BLaER1 treated with 17β-estradiol and CSF1 and Interleukin-3, amounts not matched to agents 10 nM and 100 nM (cell line): ENCODE data around the gene EFNA1.

Source experiments
- H3K27ac ChIP-seq, 11 experiments: shearing (Covaris generic); formaldehyde crosslinking; 2 replicates each; pipeline ENCODE4 v1.8.1; 2022
- H3K27me3 ChIP-seq, 11 experiments: shearing (Covaris generic); formaldehyde crosslinking; 2 replicates each; pipeline ENCODE4 v1.8.1; 2022
- H3K36me3 ChIP-seq, 11 experiments: shearing (Covaris generic); formaldehyde crosslinking; 2 replicates each; pipeline ENCODE4 v1.8.1; 2022
- H3K4me1 ChIP-seq, 10 experiments: shearing (Covaris generic); formaldehyde crosslinking; 2 replicates each; pipeline ENCODE4 v1.8.1; 2022
- H3K4me2 ChIP-seq, 11 experiments: shearing (Covaris generic); formaldehyde crosslinking; 2 replicates each; pipeline ENCODE4 v1.8.1; 2022
- H3K4me3 ChIP-seq, 10 experiments: shearing (Covaris generic); formaldehyde crosslinking; 2 replicates each; pipeline ENCODE4 v1.8.1; 2022
- H3K9ac ChIP-seq, 11 experiments: shearing (Covaris generic); formaldehyde crosslinking; 2 replicates each; pipeline ENCODE4 v1.8.1; 2022
- H3K9me3 ChIP-seq, 11 experiments: shearing (Covaris generic); formaldehyde crosslinking; replicated peaks in 1 of 11; 2 replicates each; pipeline ENCODE4 v1.8.1; 2022
- H4K20me1 ChIP-seq, 11 experiments: shearing (Covaris generic); formaldehyde crosslinking; 2 replicates each; pipeline ENCODE4 v1.8.1; 2022
- Cebpa-rat ChIP-seq, 11 experiments: shearing (Covaris generic); IDR thresholded peaks; 2 replicates each; pipeline ENCODE4 v1.8.1; 2022

EFNA1 gene

DNA sequence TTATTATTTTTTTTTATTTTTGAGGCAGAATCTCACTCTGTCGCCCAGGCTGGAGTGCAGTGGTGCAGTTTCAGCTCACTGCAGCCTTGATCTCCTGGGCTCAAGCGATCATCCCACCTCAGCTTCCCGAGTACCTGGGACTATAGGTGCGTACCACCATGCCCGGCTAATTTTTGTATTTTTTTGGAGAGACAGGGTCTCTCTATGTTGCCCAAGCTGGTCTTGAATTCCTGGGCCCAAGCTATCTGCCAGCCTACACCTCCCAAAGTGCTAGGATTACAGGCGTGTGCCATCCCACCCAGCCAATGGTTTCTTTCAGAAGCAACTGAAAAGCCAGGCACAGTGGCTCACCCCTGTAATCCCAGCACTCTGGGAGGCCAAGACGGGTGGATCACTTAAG lies 43.1 kb downstream of the EFNA1 start:
- H3K9ac ChIP-seq, result peak overlapping the region in 9 of 11 experiments; percentile 9 to 95 (median 92); a peak in 11 of 22 replicates
- H3K9me3 ChIP-seq, result no peaks in the 10 kb centered on the region
- H3K4me2 ChIP-seq, result 0 out of 22 replicates have a peak overlapping the region, but pooled peaks of 1 of the 11 experiments have one; percentile 98
- peaks cover 43 to 66% (median 61%) of the 10 kb centered on the region in 10 experiments for H3K4me1 ChIP-seq
- peaks cover 26 to 37% (median 31%) of the 10 kb centered on the region in 11 experiments for H3K36me3 ChIP-seq
- TF ChIP-seq Cebpa-rat (IDR thresholded peaks at IDR 0.05), result no peak
- H3K27me3 ChIP-seq, result no peaks in the 10 kb centered on the region
- no peak overlapping the region for H3K27ac ChIP-seq
- H3K4me3 ChIP-seq, result no peak overlapping the region
- peaks cover 0 to 21% (median 0%) of the 10 kb centered on the region in 11 experiments; a peak in 5 of 22 replicates for H4K20me1 ChIP-seq

DNA sequence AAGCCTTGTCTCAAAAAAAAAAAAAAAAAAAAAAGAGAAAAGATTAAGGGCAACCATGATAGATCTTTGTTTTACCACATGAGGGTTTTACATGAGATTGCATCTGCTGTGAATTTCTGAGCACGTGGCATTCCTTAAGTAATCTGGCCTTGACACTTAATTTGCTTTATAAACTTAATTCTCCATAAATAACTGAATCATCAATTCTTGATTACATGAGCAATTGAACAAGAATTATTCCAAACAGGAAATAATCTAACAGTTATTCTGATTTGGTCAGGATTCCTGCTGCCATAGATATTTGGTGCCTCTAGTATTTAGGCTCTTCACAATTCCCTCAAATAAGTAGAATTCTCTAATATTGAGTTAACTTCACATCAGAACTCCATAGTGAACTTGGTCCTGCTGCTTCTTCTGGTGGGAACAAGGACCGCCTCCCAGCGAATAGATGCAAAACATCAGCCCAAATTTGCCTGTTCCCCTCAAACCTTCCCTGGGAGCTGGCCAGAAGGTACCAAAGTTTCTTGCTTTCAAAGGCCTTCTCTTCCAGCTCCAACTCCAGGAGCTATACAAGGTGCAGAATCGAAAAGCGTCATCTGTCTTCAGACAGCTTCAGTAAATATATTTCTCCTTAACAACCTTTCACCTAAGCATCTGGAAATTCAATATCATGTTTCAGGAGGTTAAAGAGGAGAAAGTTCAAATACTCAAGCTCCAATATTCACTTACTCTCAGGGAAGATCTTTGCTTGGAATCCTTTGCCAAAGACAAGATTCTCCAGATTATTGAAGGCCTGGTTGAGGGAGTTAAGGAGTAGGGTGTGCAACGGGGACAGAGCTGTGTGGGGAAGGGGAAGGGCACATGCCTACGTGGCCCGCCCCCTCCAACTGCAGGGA lies 44.4 kb downstream of the EFNA1 start:
- H3K27ac ChIP-seq, result peak overlapping the region; percentile 84 to 95 (median 91); a peak in 20 of 22 replicates
- peaks cover 45 to 67% (median 62%) of the 10 kb centered on the region in 10 experiments for H3K4me1 ChIP-seq
- peak overlapping the region; percentile 90 to 99 (median 97) for H3K4me2 ChIP-seq

DNA sequence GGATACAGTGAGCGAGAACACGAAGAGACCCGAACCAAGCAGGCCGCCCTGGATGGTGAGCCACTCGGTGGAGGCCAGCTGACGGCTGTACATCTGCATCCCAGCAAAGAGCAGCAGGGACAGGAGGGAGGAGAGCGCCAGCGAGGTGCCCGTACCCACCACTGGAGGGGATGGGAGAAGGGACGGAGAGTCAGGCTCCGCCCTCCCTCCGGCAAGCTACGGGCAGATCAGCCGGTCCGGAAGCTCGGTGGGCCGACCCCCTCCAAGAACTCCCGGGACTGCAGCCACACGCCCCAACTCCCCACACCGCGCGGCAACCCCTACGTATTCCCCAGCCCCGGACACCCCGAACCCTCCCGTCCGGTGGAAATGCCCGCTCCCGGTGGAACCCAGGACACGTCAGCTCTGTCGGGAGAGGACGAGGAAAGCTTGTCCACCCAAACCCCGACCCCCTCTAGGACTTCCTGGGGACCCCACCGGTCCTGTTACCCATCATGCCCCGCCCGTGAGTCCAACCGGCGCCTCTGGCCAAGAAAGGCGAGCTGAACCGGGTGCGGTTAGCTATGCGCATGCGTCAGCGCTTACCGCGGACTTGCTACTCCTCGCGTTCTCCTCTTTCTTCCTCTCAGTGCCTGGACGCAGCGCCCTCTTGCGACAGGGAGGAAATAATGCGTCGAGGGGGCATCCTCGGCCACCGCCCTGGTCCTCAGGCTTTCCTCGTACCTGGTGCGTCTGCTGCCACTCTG lies 45.2 kb downstream of the EFNA1 start, which contains the start of gene KRTCAP2:
Gene KRTCAP2 (minus strand): TSS at position 573 of the 746 bp plus-strand sequence. CDS start 80 bp downstream, at position 493.
- peaks cover 37 to 50% (median 43%) of the 10 kb centered on the region in 11 experiments for H3K36me3 ChIP-seq

More for the DNA sequence above, 44.4 kb downstream of the EFNA1 start:
- Histone ChIP-seq H3K4me3 (peak overlapping the region; percentile 73 to 93 (median 84)), H3K36me3 (peaks cover 29 to 42% (median 35%) of the 10 kb centered on the region in 11 experiments), H4K20me1 (peaks cover 0 to 21% (median 0%) of the 10 kb centered on the region in 11 experiments; a peak in 5 of 22 replicates), H3K9me3 (no peaks in the 10 kb centered on the region), H3K9ac (peak overlapping the region; percentile 86 to 97 (median 92)), H3K27me3 (no peaks in the 10 kb centered on the region)
- no peak for TF ChIP-seq Cebpa-rat (IDR thresholded peaks at IDR 0.05)

DNA sequence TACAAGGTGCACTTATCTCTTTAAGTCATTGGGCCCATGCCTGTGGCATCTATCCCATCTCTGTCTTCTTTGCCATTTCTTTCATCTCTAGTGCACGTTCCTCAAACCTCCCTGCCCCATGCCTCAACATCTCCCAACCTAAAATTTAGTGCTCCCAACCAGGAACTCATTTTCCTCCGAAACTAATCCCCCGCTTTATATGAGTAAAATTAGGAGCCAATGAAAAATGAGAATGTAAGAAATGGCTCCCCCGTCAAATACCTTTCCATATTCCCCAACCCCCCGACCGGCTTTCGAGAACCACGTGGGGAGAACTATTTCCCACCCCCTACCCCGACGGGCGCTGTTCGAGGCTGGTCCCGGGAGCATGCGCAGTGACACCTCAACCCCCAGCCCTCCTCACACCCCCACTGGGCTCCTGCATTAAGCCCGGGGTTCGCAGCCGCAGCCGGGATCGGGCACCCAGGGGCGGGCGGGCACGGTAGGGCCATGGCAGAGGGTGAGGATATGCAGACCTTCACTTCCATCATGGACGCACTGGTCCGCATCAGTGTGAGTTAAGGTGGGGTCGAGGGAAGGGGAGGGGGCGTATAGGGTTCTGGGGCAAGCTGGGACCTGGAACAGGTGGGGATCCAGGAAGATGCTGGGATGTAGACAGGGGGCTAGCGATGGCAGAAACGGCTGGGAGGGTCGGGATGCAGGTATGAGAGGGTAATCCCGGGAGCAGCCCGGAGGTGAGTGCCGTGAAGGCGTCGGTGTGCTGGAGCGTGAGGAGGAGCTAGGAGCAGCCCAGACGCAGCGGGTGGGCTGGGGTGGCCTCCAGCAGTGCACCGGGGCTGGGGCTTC lies 46.0 kb downstream of the EFNA1 start, which contains the start of gene TRIM46:
Gene TRIM46 (plus strand): TSS at position 372 of the 846 bp plus-strand sequence. CDS start 118 bp downstream, at position 490.
- peak within 1 kb of the TSS; percentile 73 to 93 (median 84) for H3K4me3 ChIP-seq
- H3K27ac ChIP-seq, result peak within 1 kb of the TSS; percentile 84 to 95 (median 91)
- no peak for TF ChIP-seq Cebpa-rat (IDR thresholded peaks at IDR 0.05)
- H4K20me1 ChIP-seq, result peaks cover 0 to 15% (median 0%) of the 10 kb centered on the region in 11 experiments; a peak in 5 of 22 replicates
- H3K27me3 ChIP-seq, result no peaks in the 10 kb centered on the region
- H3K36me3 ChIP-seq, result peaks cover 41 to 56% (median 47%) of the 10 kb centered on the region in 11 experiments
- H3K9me3 ChIP-seq, result no peaks in the 10 kb centered on the region
- H3K4me2 ChIP-seq, result peak within 1 kb of the TSS; percentile 90 to 99 (median 97)
- H3K4me1 ChIP-seq, result peaks cover 46 to 69% (median 58%) of the 10 kb centered on the region in 10 experiments
- H3K9ac ChIP-seq, result peak within 1 kb of the TSS; percentile 86 to 97 (median 92)

More for the DNA sequence above, 45.2 kb downstream of the EFNA1 start, which contains the start of gene KRTCAP2:
- H3K4me3 ChIP-seq, result peak within 1 kb of the TSS; percentile 73 to 93 (median 84)
- TF ChIP-seq Cebpa-rat (IDR thresholded peaks at IDR 0.05), result no peak
- H3K9me3 ChIP-seq, result no peaks in the 10 kb centered on the region
- H3K4me1 ChIP-seq, result peaks cover 47 to 68% (median 62%) of the 10 kb centered on the region in 10 experiments
- peak within 1 kb of the TSS; percentile 84 to 95 (median 91) for H3K27ac ChIP-seq
- H3K27me3 ChIP-seq, result no peaks in the 10 kb centered on the region
- H4K20me1 ChIP-seq, result peaks cover 0 to 21% (median 0%) of the 10 kb centered on the region in 11 experiments; a peak in 5 of 22 replicates
- peak within 1 kb of the TSS; percentile 90 to 99 (median 97) for H3K4me2 ChIP-seq
- H3K9ac ChIP-seq, result peak within 1 kb of the TSS; percentile 86 to 97 (median 92)

DNA sequence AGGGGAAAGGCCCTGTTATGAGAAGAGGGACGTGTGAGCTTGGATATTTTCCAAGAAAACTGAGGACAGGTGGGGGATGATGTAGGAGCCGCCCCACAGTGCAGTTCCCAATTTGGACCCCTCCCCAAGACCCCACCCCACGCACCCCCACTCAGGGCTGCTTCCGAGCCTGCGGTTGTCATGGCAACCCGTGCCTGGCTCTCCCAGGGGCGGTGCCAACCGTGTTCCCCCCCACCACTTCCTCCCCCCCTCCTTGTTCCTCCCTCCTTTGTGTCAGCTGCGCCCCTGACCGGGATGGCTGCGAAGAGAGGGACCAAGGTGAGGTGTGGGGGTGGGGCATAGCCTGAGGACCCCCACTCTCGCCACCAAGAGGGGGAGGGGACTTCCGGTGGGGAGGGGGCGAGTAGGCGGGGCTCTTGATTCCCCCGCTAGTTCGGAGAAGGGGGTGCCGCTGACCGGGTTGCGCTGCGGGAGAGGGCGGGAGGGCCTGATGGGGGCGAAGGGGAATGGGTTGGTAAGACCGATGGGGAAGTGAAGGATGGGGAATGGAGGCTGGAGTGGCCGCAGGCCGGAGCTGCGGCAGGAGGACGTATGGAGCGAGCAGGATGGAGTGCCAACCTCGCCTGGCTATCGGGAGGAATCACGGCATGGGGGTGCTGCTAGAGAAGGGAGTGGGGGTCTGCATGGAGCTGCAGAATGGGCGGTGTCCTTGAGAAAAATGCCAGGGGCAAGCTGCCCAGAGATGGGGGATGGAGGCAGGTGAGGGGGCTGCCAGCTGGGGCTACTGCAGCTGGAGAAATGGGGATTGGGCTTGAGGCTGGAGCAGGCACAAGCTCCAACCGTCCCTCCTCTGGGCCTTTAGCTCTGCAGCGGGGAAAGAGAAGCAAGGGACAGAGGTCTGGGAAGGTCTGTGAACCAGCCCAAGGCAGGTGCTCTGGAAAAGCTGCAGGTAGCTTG lies 46.9 kb downstream of the EFNA1 start:
- peak overlapping the region; percentile 58 to 97 (median 92); a peak in 21 of 22 replicates for H3K9ac ChIP-seq
- peaks cover 41 to 56% (median 47%) of the 10 kb centered on the region in 11 experiments for H3K36me3 ChIP-seq
- peak overlapping the region; percentile 73 to 93 (median 84) for H3K4me3 ChIP-seq

DNA sequence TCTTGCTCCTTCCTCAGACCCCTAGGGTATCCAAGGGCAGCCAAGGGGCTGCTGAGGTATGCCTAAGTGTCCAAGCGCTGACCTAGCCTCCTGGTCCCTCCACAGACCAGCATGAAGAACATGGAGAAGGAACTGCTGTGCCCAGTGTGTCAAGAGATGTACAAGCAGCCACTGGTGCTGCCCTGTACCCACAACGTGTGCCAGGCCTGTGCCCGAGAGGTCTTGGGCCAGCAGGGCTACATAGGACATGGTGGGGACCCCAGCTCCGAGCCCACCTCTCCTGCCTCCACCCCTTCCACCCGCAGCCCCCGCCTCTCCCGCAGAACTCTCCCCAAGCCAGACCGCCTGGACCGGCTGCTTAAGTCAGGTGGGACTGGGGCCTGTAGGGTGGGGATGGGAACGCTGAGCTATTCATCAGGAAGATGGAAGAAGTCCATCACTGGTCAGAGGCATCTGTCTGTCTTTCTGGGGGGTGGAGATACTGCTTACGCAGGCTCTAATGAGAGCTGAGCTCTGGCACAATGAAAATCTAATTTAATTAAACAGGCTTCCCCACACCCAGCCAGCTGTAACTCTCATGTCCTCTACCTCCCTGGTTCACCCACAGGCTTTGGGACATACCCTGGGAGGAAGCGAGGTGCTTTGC lies 47.7 kb downstream of the EFNA1 start:
- H3K4me1 ChIP-seq, result peaks cover 46 to 77% (median 65%) of the 10 kb centered on the region in 10 experiments
- H3K36me3 ChIP-seq, result peaks cover 38 to 56% (median 47%) of the 10 kb centered on the region in 11 experiments
- peak overlapping the region in 9 of 11 experiments; percentile 87 to 97 (median 92); a peak in 20 of 22 replicates for H3K9ac ChIP-seq
- H3K9me3 ChIP-seq, result no peaks in the 10 kb centered on the region
- H3K27ac ChIP-seq, result peak overlapping the region in 7 of 11 experiments; percentile 60 to 95 (median 88); a peak in 10 of 22 replicates
- no peak for TF ChIP-seq Cebpa-rat (IDR thresholded peaks at IDR 0.05)
- peak overlapping the region; percentile 73 to 93 (median 84); a peak in 19 of 20 replicates for H3K4me3 ChIP-seq
- peak overlapping the region; percentile 90 to 99 (median 97) for H3K4me2 ChIP-seq
- peaks cover 0 to 8% (median 0%) of the 10 kb centered on the region in 11 experiments; a peak in 5 of 22 replicates for H4K20me1 ChIP-seq
- no peaks in the 10 kb centered on the region for H3K27me3 ChIP-seq

More for the DNA sequence above, 46.9 kb downstream of the EFNA1 start:
- Histone ChIP-seq H3K9me3 (no peaks in the 10 kb centered on the region), H3K27ac (peak overlapping the region in 9 of 11 experiments; percentile 18 to 95 (median 88); a peak in 16 of 22 replicates), H3K27me3 (no peaks in the 10 kb centered on the region), H4K20me1 (peaks cover 0 to 8% (median 0%) of the 10 kb centered on the region in 11 experiments; a peak in 5 of 22 replicates), H3K4me2 (peak overlapping the region; percentile 90 to 99 (median 97)), H3K4me1 (peaks cover 46 to 77% (median 65%) of the 10 kb centered on the region in 10 experiments)
- TF ChIP-seq Cebpa-rat (IDR thresholded peaks at IDR 0.05), result no peak
